GM23338 (cell line): ENCODE measurements around the gene PHLDB1. TPM values are rescaled to one million over a fixed set of nuclear protein-coding genes. Genes with fewer than 3 reads are reported as not detected.

Experiments used
- ATAC-seq: fragments of 200-7000 bp; cut with Tn5 transposase; 3 replicates; pipeline ENCODE4 v1.9.1; 2020
- DNase-seq: peaks from one replicate; pipeline ENCODE4 v3.0.0-alpha.2; 2015; ENCODE audit warnings: low spot score
- H2AFZ ChIP-seq: fragments of 200-600 bp; sonication (generic); 2 replicates; pipeline ENCODE4 v1.8.0; 2016; ENCODE audit warnings: antibody characterized with exemption, mild to moderate bottlenecking, moderate library complexity
- H3F3A ChIP-seq: fragments of 200-600 bp; sonication (generic); replicated peaks from 2 replicates; pipeline ENCODE4 v1.8.0; 2017; ENCODE audit warnings: antibody characterized with exemption, mixed run types, low read depth
- H3K27ac ChIP-seq: fragments of 200-600 bp; sonication (generic); 2 replicates; pipeline ENCODE4 v1.6.1; 2016; ENCODE audit warnings: low read depth
- H3K27me3 ChIP-seq: fragments of 200-600 bp; sonication (generic); 2 replicates; pipeline ENCODE4 v1.8.0; 2016; ENCODE audit warnings: mild to moderate bottlenecking, mixed run types, moderate library complexity; ENCODE audit not compliant: insufficient read depth
- H3K36me3 ChIP-seq: fragments of 200-600 bp; sonication (generic); 2 replicates; pipeline ENCODE4 v1.8.0; 2016; ENCODE audit warnings: mild to moderate bottlenecking; ENCODE audit not compliant: insufficient read depth
- H3K4me1 ChIP-seq: fragments of 200-600 bp; sonication (generic); 2 replicates; pipeline ENCODE4 v1.8.0; 2016; ENCODE audit warnings: mild to moderate bottlenecking, moderate library complexity; ENCODE audit not compliant: insufficient read depth
- H3K4me2 ChIP-seq: fragments of 200-600 bp; sonication (generic); 2 replicates; pipeline ENCODE4 v1.7.1; 2017; ENCODE audit warnings: mixed run types
- H3K4me3 ChIP-seq: fragments of 200-600 bp; sonication (generic); 2 replicates; pipeline ENCODE4 v1.6.1; 2016; ENCODE audit warnings: mixed run types
- H3K79me2 ChIP-seq: fragments of 200-600 bp; sonication (generic); replicated peaks from 2 replicates; pipeline ENCODE4 v1.8.0; 2017; ENCODE audit warnings: mild to moderate bottlenecking; ENCODE audit not compliant: insufficient read depth
- H3K9me2 ChIP-seq: fragments of 200-600 bp; sonication (generic); 2 replicates; pipeline ENCODE4 v1.8.0; 2017; ENCODE audit not compliant: insufficient read depth
- H4K20me1 ChIP-seq: fragments of 200-600 bp; sonication (generic); replicated peaks from 2 replicates; pipeline ENCODE4 v1.8.0; 2017; ENCODE audit warnings: mild to moderate bottlenecking; ENCODE audit not compliant: insufficient read depth
- H3K27ac Mint-ChIP-seq: 2 replicates; pipeline ENCODE4 v1.8.0; 2020; ENCODE audit warnings: inconsistent platforms, mild to moderate bottlenecking, moderate library complexity, mixed read lengths
- H3K27me3 Mint-ChIP-seq: 3 replicates; pipeline ENCODE4 v1.8.0; 2022; ENCODE audit warnings: low read depth, mild to moderate bottlenecking, moderate library complexity, mixed read lengths, inconsistent platforms; ENCODE audit not compliant: insufficient read depth, poor library complexity
- H3K36me3 Mint-ChIP-seq: 3 replicates; pipeline ENCODE4 v1.8.0; 2021; ENCODE audit warnings: low read depth, mild to moderate bottlenecking, inconsistent platforms, moderate library complexity, mixed read lengths
- H3K4me1 Mint-ChIP-seq: 3 replicates; pipeline ENCODE4 v1.8.0; 2020; ENCODE audit warnings: mild to moderate bottlenecking, inconsistent platforms, mixed read lengths
- H3K4me3 Mint-ChIP-seq: 3 replicates; pipeline ENCODE4 v1.8.0; 2021; ENCODE audit warnings: moderate library complexity, mild to moderate bottlenecking, inconsistent platforms, mixed read lengths
- H3K9me3 Mint-ChIP-seq: 3 replicates; pipeline ENCODE4 v1.8.0; 2020; ENCODE audit warnings: moderate library complexity, mild to moderate bottlenecking, inconsistent platforms, mixed read lengths
- CREB1 ChIP-seq: fragments of 250-450 bp; sonication (Bioruptor Pico); IDR thresholded peaks from 2 replicates; pipeline ENCODE4 v1.5.0; 2020; ENCODE audit warnings: low read depth, mild to moderate bottlenecking, moderate library complexity
- CTCF ChIP-seq, 2 experiments: fragments of 200-600 bp in 1 of 2; sonication (generic) in 1 of 2; conservative IDR thresholded peaks; 2 replicates each; pipeline versions ENCODE4 v1.5.1 to v1.6.1; 2016 to 2017; ENCODE audit warnings: antibody characterized with exemption in 2 of 2, low read depth in 2 of 2, mild to moderate bottlenecking in 2 of 2, moderate library complexity in 1 of 2
- EZH2 ChIP-seq: fragments of 200-600 bp; sonication (generic); IDR thresholded peaks from one replicate; pipeline ENCODE4 v1.8.0; 2017; ENCODE audit warnings: antibody characterized with exemption, mild to moderate bottlenecking, low read depth; ENCODE audit not compliant: unreplicated experiment
- EZH2phosphoT487 ChIP-seq: fragments of 200-600 bp; sonication (generic); IDR thresholded peaks from one replicate; pipeline ENCODE4 v1.8.1; 2018; ENCODE audit warnings: antibody characterized with exemption; ENCODE audit not compliant: unreplicated experiment
- JUNB ChIP-seq: IDR thresholded peaks from one replicate; pipeline ENCODE4 v1.6.1; 2016; ENCODE audit warnings: antibody characterized with exemption; ENCODE audit not compliant: unreplicated experiment
- NANOG ChIP-seq: IDR thresholded peaks from 2 replicates; pipeline ENCODE4 v1.6.1; 2016; ENCODE audit warnings: antibody characterized with exemption, borderline replicate concordance
- POLR2AphosphoS5 ChIP-seq: IDR thresholded peaks from 2 replicates; pipeline ENCODE4 v1.6.1; 2016; ENCODE audit warnings: antibody characterized with exemption, low read depth
- REST ChIP-seq: IDR thresholded peaks from one replicate; pipeline ENCODE4 v1.6.1; 2018; ENCODE audit warnings: antibody characterized with exemption; ENCODE audit not compliant: unreplicated experiment
- polyA plus RNA-seq: library from polyadenylated mRNA; unstranded; fragments of >200 nt; fragmentation: Nextera tagmentation; extraction: Ambion mirVana; gene quantifications from 2 replicates; pipeline ENCODE4 v1.2.1, GENCODE V29; 2016
- total RNA-seq: library from RNA; depleted of rRNA; stranded (reverse); fragments of >200 nt; shearing (Covaris generic); gene quantifications from 2 replicates; pipeline ENCODE4 v1.2.3, GENCODE V29; 2014

PHLDB1 gene
- total and polyA plus RNA-seq, 2 experiments from 2014 or later: 46.0 to 85.2 TPM

- H3K36me3 Mint-ChIP-seq: peaks cover 6% of the 10 kb centered on the region
Observed at GRCh38 chr11:118658429-118659313, 51.3 kb downstream of the PHLDB1 start.

More at GRCh38 chr11:118658429-118659313, 51.3 kb downstream of the PHLDB1 start:
- DNase-seq (peak; percentile 40), ATAC-seq (peak; percentile 33)
- peaks cover 4% of the 10 kb centered on the region; the same call in 1 of the 2 replicates for H4K20me1 ChIP-seq
- no peak overlapping the region for H2AFZ ChIP-seq
- H3K9me3 Mint-ChIP-seq: no peaks in the 10 kb centered on the region
- peaks cover 21% of the 10 kb centered on the region for H3K4me1 ChIP-seq
- H3K79me2 ChIP-seq: no peaks in the 10 kb centered on the region
- peaks cover 23% of the 10 kb centered on the region for H3K27me3 Mint-ChIP-seq
- 0 out of 2 replicates have a peak, but pooled peaks cover 3% of the 10 kb centered on the region for H3K36me3 ChIP-seq
- peak overlapping the region; percentile 36; the same call in 1 of the 2 replicates for H3K4me3 ChIP-seq
- H3K27ac Mint-ChIP-seq: no peak overlapping the region
- TF ChIP-seq CREB1 (CRISPR knock-in tag): peak; percentile 44; the same call in 1 of the 2 replicates
- no peak for TF ChIP-seq NANOG
- TF ChIP-seq JUNB: no peak
- TF ChIP-seq EZH2: no peak
- TF ChIP-seq REST: no peak
- 0 out of 2 replicates have a peak, but pooled peaks have one; percentile 9 for TF ChIP-seq POLR2AphosphoS5
- no peak for TF ChIP-seq CTCF (conservative IDR thresholded peaks at IDR 0.05; ENCODE audit: low read depth in 2 of 2)
- no peak for TF ChIP-seq EZH2phosphoT487
- H3K4me1 Mint-ChIP-seq: peaks cover 32% of the 10 kb centered on the region
- peak overlapping the region; percentile 65 for H3K4me2 ChIP-seq
- no peak overlapping the region for H3K4me3 Mint-ChIP-seq
- peaks cover 10% of the 10 kb centered on the region; the same call in 1 of the 2 replicates for H3F3A ChIP-seq
- no peaks in the 10 kb centered on the region for H3K9me2 ChIP-seq
- H3K27me3 ChIP-seq: no peaks in the 10 kb centered on the region
- H3K27ac ChIP-seq: peak overlapping the region; percentile 80; the same call in 1 of the 2 replicates
